ENCODE data around the gene ZNF597.
A peak's percentile ranks its signal among the peaks of the same experiment; 100 is the strongest.

Gene ZNF597

DNA sequence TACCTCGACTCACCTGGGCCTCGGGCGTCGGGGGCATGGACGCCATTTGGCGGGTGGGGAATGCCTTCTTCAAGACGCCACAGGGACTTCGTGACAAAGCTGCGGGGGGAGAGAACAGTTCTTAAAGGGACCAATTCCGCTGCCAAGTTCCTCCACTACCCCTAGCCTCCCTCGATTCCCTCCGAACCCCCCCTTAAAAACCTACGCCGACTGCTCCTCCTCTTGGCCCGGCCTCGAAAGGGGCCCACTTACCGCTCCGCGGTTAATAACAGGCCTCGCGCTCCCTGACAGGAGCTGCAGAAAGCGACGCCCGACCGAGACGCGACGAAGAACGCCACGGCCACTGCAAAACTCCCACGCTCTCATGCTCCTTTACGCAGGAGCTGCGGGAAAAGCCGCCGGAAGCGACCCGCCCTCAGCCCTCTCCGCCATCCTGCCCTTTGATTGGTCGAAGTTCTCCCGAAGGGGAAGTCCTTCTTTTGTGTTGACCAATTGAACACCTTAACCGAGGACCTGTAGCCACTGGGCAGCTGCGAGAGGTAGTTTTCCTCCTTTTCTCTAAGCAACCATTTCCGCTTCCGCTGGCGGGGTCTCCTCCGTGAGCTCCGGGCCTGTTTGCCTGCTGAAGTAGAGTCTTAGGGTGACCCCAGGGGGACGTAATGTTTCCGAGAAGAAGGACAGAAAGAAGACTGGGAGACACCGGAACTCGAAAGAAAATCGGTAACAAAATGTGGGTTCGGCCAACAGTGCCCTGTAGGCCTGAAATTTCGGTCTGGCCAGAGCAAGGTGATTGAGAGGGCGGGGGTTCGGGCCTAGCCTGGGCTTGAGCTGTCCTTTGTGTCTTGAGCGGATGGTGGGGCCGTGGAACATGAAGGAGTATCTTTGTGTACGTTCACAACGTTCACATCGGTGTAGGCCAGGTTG, at the start of gene ZNF597, which contains the start of gene NAA60:
ZNF597 (minus strand) TSS at position 397 of the 924 bp plus-strand sequence; CDS start at position 46, 351 bp downstream.
NAA60 (plus strand) TSS at position 573 of the 924 bp plus-strand sequence. CDS start 32,548 bp downstream, outside the sequence.
- no peak for TF ChIP-seq POLR2A (IDR thresholded peaks at IDR 0.05; ENCODE audit: low read depth, low read length)
- peak; percentile 54 for DNase-seq (ENCODE audit: insufficient read length, low spot score)
- FAIRE-seq, result peak; percentile 11

DNA sequence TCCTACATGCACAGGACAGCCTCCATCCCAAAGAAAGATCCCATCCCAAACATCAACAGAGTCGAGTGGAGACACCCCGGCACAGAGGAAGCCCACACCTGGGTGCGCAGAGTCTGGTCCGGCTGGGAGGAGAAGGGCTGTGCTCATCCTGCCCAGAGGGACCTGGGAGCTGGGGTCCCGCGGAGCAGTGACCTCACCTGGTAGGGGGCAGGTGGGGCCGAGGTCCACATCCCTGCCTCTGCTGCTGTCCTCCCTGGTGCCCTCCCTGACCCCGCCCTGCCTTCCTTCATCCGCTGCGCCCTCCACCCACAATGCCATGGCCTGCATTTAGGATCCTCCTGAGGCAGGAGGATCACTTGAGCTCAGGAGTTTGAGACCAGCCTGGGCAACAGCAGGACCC, 49.1 kb upstream of the ZNF597 start:
- FAIRE-seq, result no peak
- DNase-seq (ENCODE audit: insufficient read length, low spot score), result no peak
- TF ChIP-seq POLR2A (IDR thresholded peaks at IDR 0.05; ENCODE audit: low read depth, low read length), result no peak

GRCh38 chr16:3490911-3491629, 47.8 kb upstream of the ZNF597 start:
- FAIRE-seq (no peak), DNase-seq (ENCODE audit: insufficient read length, low spot score) (no peak)
- no peak for TF ChIP-seq POLR2A (IDR thresholded peaks at IDR 0.05; ENCODE audit: low read depth, low read length)

- no peak for DNase-seq (ENCODE audit: insufficient read length, low spot score)
- no peak for FAIRE-seq
- no peak for TF ChIP-seq POLR2A (IDR thresholded peaks at IDR 0.05; ENCODE audit: low read depth, low read length)
Observed at GRCh38 chr16:3488801-3489200, 45.5 kb upstream of the ZNF597 start.

- FAIRE-seq (no peak), DNase-seq (ENCODE audit: insufficient read length, low spot score) (no peak)
- TF ChIP-seq POLR2A (IDR thresholded peaks at IDR 0.05; ENCODE audit: low read depth, low read length), result no peak
Observed at GRCh38 chr16:3487521-3488410, 44.5 kb upstream of the ZNF597 start.

GRCh38 chr16:3486506-3487215, 43.4 kb upstream of the ZNF597 start:
- DNase-seq (ENCODE audit: insufficient read length, low spot score), result no peak
- no peak for FAIRE-seq
- TF ChIP-seq POLR2A (IDR thresholded peaks at IDR 0.05; ENCODE audit: low read depth, low read length), result no peak

- no peak for TF ChIP-seq POLR2A (IDR thresholded peaks at IDR 0.05; ENCODE audit: low read depth, low read length)
- DNase-seq (ENCODE audit: insufficient read length, low spot score), result no peak
- FAIRE-seq, result no peak
Observed at GRCh38 chr16:3485821-3486505, 42.7 kb upstream of the ZNF597 start.

- FAIRE-seq (no peak), DNase-seq (ENCODE audit: insufficient read length, low spot score) (no peak)
- no peak for TF ChIP-seq POLR2A (IDR thresholded peaks at IDR 0.05; ENCODE audit: low read depth, low read length)
Observed at GRCh38 chr16:3485097-3485745, 41.9 kb upstream of the ZNF597 start.

DNA sequence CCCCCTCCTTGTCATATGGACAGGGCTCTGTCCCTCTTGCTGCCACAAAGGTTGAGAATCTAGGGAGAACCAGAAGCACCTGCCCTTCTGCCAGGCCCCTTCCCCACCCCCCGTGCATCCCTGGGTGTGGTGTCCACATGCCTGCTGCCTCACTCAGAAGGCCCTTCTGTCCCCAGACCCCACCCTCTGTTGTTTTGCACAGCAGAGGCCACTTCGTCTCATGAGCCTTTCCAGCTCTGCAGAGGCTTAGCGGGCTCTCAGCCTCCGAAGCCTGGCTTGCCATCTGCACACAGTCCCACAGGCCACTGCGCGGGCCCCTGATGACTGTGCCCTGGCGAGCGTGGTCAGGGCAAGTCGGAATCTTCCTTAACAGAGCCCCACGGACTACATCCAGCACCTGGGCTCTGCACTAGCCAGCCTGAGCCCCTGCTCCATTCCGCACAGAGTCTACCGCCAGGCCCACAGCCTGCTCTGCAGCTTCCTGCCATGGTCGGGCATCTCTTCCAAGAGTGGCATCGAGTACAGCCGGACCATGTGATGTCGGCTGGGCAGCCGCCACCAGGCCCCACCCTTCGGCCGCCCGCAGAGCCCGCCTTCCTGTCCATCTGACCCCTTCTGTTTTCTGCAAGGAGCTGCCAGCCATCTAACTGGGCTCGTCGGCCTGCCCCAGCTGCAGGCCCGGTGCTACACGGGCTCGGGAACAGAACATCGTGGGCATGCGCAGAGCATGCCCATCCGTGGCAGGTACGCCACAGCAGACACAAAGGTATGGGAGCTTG, 41.2 kb upstream of the ZNF597 start:
- FAIRE-seq (no peak), DNase-seq (ENCODE audit: insufficient read length, low spot score) (no peak)
- no peak for TF ChIP-seq POLR2A (IDR thresholded peaks at IDR 0.05; ENCODE audit: low read depth, low read length)

- FAIRE-seq, result no peak
- TF ChIP-seq POLR2A (IDR thresholded peaks at IDR 0.05; ENCODE audit: low read depth, low read length), result no peak
- DNase-seq (ENCODE audit: insufficient read length, low spot score), result no peak
Observed at GRCh38 chr16:3482659-3483241, 39.4 kb upstream of the ZNF597 start.

Measured in H54 (cell line).